CD4-positive, alpha-beta T cell treated with Interleukin-6 at 100 ng/mL for 8 hours (primary cell): ENCODE data around the gene ZBTB16.

ENCODE experiments used
- DNase-seq: peaks from one replicate; pipeline ENCODE4 v3.0.0-alpha.2; 2020; ENCODE audit warnings: mixed read lengths, low spot score

ZBTB16 gene

GRCh38 chr11:114154271-114155047 lies 94.9 kb downstream of the ZBTB16 start:
- no peak for DNase-seq

GRCh38 chr11:114155116-114155515 lies 95.6 kb downstream of the ZBTB16 start:
- no peak for DNase-seq

- DNase-seq = no peak
Measured at GRCh38 chr11:114156131-114156581, 96.6 kb downstream of the ZBTB16 start.

GRCh38 chr11:114156782-114157181 lies 97.3 kb downstream of the ZBTB16 start:
- no peak for DNase-seq

GRCh38 chr11:114157476-114158050 lies 98.1 kb downstream of the ZBTB16 start:
- DNase-seq = no peak

- DNase-seq = no peak
Measured at GRCh38 chr11:114158421-114158820, 98.9 kb downstream of the ZBTB16 start.

- no peak for DNase-seq
Measured at GRCh38 chr11:114158886-114159285, 99.4 kb downstream of the ZBTB16 start.

- DNase-seq = no peak
Measured at GRCh38 chr11:114159320-114159719, 99.8 kb downstream of the ZBTB16 start.

- DNase-seq = peak; percentile 98
Measured at GRCh38 chr11:114159802-114160632, 100.5 kb downstream of the ZBTB16 start.

- DNase-seq = no peak
Measured at GRCh38 chr11:114160894-114161293, 101.4 kb downstream of the ZBTB16 start.

- no peak for DNase-seq
Measured at GRCh38 chr11:114161486-114162250, 102.2 kb downstream of the ZBTB16 start.

- DNase-seq = no peak
Measured at GRCh38 chr11:114162719-114163123, 103.2 kb downstream of the ZBTB16 start.

- no peak for DNase-seq
Measured at GRCh38 chr11:114163229-114163631, 103.7 kb downstream of the ZBTB16 start.

GRCh38 chr11:114163830-114164401 lies 104.4 kb downstream of the ZBTB16 start:
- no peak for DNase-seq

GRCh38 chr11:114164546-114164945 lies 105.0 kb downstream of the ZBTB16 start:
- DNase-seq = no peak

- no peak for DNase-seq
Measured at GRCh38 chr11:114165326-114166230, 106.1 kb downstream of the ZBTB16 start.

- no peak for DNase-seq
Measured at GRCh38 chr11:114166362-114166761, 106.9 kb downstream of the ZBTB16 start.

GRCh38 chr11:114166897-114167323 lies 107.4 kb downstream of the ZBTB16 start:
- peak; percentile 77 for DNase-seq

GRCh38 chr11:114167355-114167754 lies 107.8 kb downstream of the ZBTB16 start:
- DNase-seq = no peak

- no peak for DNase-seq
Measured at GRCh38 chr11:114167771-114168448, 108.4 kb downstream of the ZBTB16 start.
